ENCODE data around the gene SACM1L.

DNA sequence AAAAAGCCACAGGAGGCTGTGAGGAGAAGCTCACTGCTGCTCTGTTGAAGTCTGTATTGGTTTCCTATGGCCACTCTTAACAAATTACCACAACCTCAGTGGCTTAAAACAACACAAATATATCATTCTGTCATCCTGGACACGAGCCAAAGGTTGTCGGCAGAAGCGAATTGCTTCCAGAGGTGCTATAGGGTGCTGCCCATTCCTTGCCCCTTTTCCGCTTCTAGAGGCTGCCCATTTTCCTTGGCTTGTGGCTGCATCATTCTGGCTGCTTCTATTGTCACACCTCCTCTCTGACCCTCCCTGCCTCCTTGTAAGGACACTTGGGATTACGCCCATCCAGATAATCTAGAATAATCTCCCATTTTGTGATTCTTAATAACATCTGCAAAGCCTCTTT lies 6.4 kb upstream of the SACM1L start:
- no peak for TF ChIP-seq EZH2phosphoT487 (IDR thresholded peaks at IDR 0.05; ENCODE audit: low read length)
- TF ChIP-seq, protein P1, sequence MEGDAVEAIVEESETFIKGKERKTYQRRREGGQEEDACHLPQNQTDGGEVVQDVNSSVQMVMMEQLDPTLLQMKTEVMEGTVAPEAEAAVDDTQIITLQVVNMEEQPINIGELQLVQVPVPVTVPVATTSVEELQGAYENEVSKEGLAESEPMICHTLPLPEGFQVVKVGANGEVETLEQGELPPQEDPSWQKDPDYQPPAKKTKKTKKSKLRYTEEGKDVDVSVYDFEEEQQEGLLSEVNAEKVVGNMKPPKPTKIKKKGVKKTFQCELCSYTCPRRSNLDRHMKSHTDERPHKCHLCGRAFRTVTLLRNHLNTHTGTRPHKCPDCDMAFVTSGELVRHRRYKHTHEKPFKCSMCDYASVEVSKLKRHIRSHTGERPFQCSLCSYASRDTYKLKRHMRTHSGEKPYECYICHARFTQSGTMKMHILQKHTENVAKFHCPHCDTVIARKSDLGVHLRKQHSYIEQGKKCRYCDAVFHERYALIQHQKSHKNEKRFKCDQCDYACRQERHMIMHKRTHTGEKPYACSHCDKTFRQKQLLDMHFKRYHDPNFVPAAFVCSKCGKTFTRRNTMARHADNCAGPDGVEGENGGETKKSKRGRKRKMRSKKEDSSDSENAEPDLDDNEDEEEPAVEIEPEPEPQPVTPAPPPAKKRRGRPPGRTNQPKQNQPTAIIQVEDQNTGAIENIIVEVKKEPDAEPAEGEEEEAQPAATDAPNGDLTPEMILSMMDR (IDR thresholded peaks at IDR 0.05; ENCODE audit: low read length): no peak

All from MM.1S (cell line).